ENCODE data around the gene FXN. TPM values are rescaled to one million over a fixed set of nuclear protein-coding genes. Genes with fewer than 3 reads are reported as not detected.

FXN gene
- total RNA-seq, 2 donors from 2014 or later, result 0.68 to 4.0 TPM

- Histone ChIP-seq H3K9me3 (no peaks in the 10 kb centered on the region), H3K27ac (no peak overlapping the region), H3K36me3 (no peaks in the 10 kb centered on the region), H3K4me1 (ENCODE audit: control insufficient read depth in 1 of 2, low read depth in 2 of 2) (peaks cover 4 to 18% of the 10 kb centered on the region in 2 donors), H3K4me3 (no peak overlapping the region), H3K27me3 (replicated peaks; ENCODE audit: insufficient read depth) (no peaks in the 10 kb centered on the region)
- TF ChIP-seq CTCF (IDR thresholded peaks at IDR 0.05), result no peak
- ATAC-seq (ENCODE audit: insufficient number of reproducible peaks, low FRiP score, low read depth) (no peak), DNase-seq (ENCODE audit: low spot score) (no peak)
Observed at GRCh38 chr9:69065660-69066059, 30.1 kb downstream of the FXN start.

- no peak for ATAC-seq (ENCODE audit: insufficient number of reproducible peaks, low FRiP score, low read depth)
Observed at GRCh38 chr9:69066955-69067354, 31.4 kb downstream of the FXN start.

GRCh38 chr9:69070201-69070600 is 34.6 kb downstream of the FXN start:
- Histone ChIP-seq H3K4me1 (ENCODE audit: control insufficient read depth in 1 of 2, low read depth in 2 of 2) (peaks cover 0 to 8% of the 10 kb centered on the region in 2 donors), H3K27ac (no peak overlapping the region), H3K27me3 (replicated peaks; ENCODE audit: insufficient read depth) (no peaks in the 10 kb centered on the region), H3K36me3 (no peaks in the 10 kb centered on the region), H3K4me3 (no peak overlapping the region), H3K9me3 (no peaks in the 10 kb centered on the region)
- TF ChIP-seq CTCF (IDR thresholded peaks at IDR 0.05), result no peak
- DNase-seq (ENCODE audit: low spot score), result no peak
- no peak for ATAC-seq (ENCODE audit: insufficient number of reproducible peaks, low FRiP score, low read depth)

More at GRCh38 chr9:69066955-69067354, 31.4 kb downstream of the FXN start:
- no peaks in the 10 kb centered on the region for H3K36me3 ChIP-seq
- no peak for DNase-seq (ENCODE audit: low spot score)
- no peak for TF ChIP-seq CTCF (IDR thresholded peaks at IDR 0.05)
- H3K4me3 ChIP-seq, result no peak overlapping the region
- H3K27me3 ChIP-seq (replicated peaks; ENCODE audit: insufficient read depth), result no peaks in the 10 kb centered on the region
- H3K27ac ChIP-seq, result no peak overlapping the region
- peaks cover 2 to 18% of the 10 kb centered on the region in 2 donors for H3K4me1 ChIP-seq (ENCODE audit: control insufficient read depth in 1 of 2, low read depth in 2 of 2)
- no peaks in the 10 kb centered on the region for H3K9me3 ChIP-seq

GRCh38 chr9:69071059-69071458 is 35.5 kb downstream of the FXN start:
- Histone ChIP-seq H3K27ac (no peak overlapping the region), H3K9me3 (no peaks in the 10 kb centered on the region), H3K27me3 (replicated peaks; ENCODE audit: insufficient read depth) (no peaks in the 10 kb centered on the region), H3K4me3 (no peak overlapping the region), H3K4me1 (ENCODE audit: control insufficient read depth in 1 of 2, low read depth in 2 of 2) (peaks cover 0 to 6% of the 10 kb centered on the region in 2 donors), H3K36me3 (no peaks in the 10 kb centered on the region)
- ATAC-seq (ENCODE audit: insufficient number of reproducible peaks, low FRiP score, low read depth) (no peak), DNase-seq (ENCODE audit: low spot score) (no peak)
- TF ChIP-seq CTCF (IDR thresholded peaks at IDR 0.05), result no peak

GRCh38 chr9:69073103-69073502 is 37.6 kb downstream of the FXN start:
- DNase-seq (ENCODE audit: low spot score), result no peak
- Histone ChIP-seq H3K4me3 (no peak overlapping the region), H3K27me3 (replicated peaks; ENCODE audit: insufficient read depth) (no peaks in the 10 kb centered on the region), H3K4me1 (ENCODE audit: control insufficient read depth in 1 of 2, low read depth in 2 of 2) (peaks cover 12 to 25% of the 10 kb centered on the region in 2 donors), H3K9me3 (no peaks in the 10 kb centered on the region), H3K27ac (no peak overlapping the region), H3K36me3 (no peaks in the 10 kb centered on the region)
- no peak for TF ChIP-seq CTCF (IDR thresholded peaks at IDR 0.05)
- no peak for ATAC-seq (ENCODE audit: insufficient number of reproducible peaks, low FRiP score, low read depth)

Data from thoracic aorta (tissue), 2 donors.